GM12878 (cell line): Measurements from ENCODE around the gene GOLGA5. TPM values are rescaled to one million over a fixed set of nuclear protein-coding genes. Genes with fewer than 3 reads are reported as not detected.

ENCODE experiments used
- RBBP5 ChIP-seq: fragments of 200-600 bp; sonication (generic); conservative IDR thresholded peaks from 2 replicates; pipeline ENCODE4 v1.6.1; 2016
- polyA plus RNA-seq, 11 experiments: library from polyadenylated mRNA; depleted of rRNA in 4 of 11; unstranded in 6 of 11; stranded (reverse) in 5 of 11; fragments of >200 nt; fragmentation: Nextera tagmentation in 4 of 11; fragmentation: Illumina TruSeq in 1 of 11; extraction: Ambion mirVana in 4 of 11; extraction: Trizol in 1 of 11; gene quantifications; 1 replicate in 1 of 11; 2 replicates in 10 of 11; pipeline versions ENCODE4 v1.2.1 to v1.2.3, GENCODE V29; 2011 to 2016; ENCODE audit warnings: inconsistent platforms in 2 of 11, missing spikeins in 2 of 11, low read depth in 1 of 11
- total RNA-seq, 4 experiments: library from RNA; depleted of rRNA in 3 of 4; stranded (reverse); fragments of >200 nt in 3 of 4; fragmentation: Illumina TruSeq in 1 of 4; extraction: Trizol in 1 of 4; gene quantifications; 2 replicates each; pipeline versions ENCODE4 v1.2.1 to v1.2.3, GENCODE V29; 2013 to 2021
- TF ChIP-seq, protein P1 (sequence below): fragments of 450-650 bp; IDR thresholded peaks from 2 replicates; pipeline ENCODE4 v1.6.1; 2016; ENCODE audit warnings: mild to moderate bottlenecking
- TF ChIP-seq, protein P2 (sequence below): IDR thresholded peaks from 2 replicates; pipeline ENCODE4 v1.6.1; 2011; ENCODE audit warnings: mild to moderate bottlenecking, low read depth, low read length, moderate library complexity; ENCODE audit not compliant: insufficient replicate concordance
- TF ChIP-seq, protein P3 (sequence below): fragments of 450-650 bp; IDR thresholded peaks from 2 replicates; pipeline ENCODE4 v1.6.1; 2017; ENCODE audit warnings: low read depth, mild to moderate bottlenecking, moderate library complexity
- TF ChIP-seq, protein P4 (sequence below): fragments of 150-350 bp; IDR thresholded peaks from 2 replicates; pipeline ENCODE4 v1.6.1; 2014; ENCODE audit warnings: mild to moderate bottlenecking, low read depth, low read length

The GOLGA5 gene
- total and polyA plus RNA-seq, 10 of the 15 experiments (the other 5 are each of a cell fraction or from before 2014, with no cell fraction given) = 10.9 to 30.1 (median 19.7) TPM

DNA sequence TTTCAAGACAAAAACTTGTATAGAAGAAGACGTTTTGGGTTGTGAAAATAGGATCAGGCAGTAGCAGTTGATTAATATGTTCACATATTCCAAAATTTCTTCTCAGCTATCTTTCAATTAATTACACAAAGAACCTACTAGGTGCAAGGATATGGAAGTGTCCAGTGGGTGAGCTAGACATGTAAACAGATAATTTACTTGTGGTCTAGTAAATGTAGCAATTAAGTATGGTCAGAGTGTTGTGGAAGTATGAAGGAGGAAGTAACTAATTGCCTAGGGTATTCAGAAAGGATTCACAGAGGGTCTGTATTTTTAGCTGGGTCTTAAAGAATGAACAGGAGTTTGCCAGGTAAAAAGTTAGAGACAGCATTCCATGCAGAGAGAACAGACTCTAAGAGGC lies 5.9 kb downstream of the GOLGA5 start (continued):
- TF ChIP-seq, protein P1, sequence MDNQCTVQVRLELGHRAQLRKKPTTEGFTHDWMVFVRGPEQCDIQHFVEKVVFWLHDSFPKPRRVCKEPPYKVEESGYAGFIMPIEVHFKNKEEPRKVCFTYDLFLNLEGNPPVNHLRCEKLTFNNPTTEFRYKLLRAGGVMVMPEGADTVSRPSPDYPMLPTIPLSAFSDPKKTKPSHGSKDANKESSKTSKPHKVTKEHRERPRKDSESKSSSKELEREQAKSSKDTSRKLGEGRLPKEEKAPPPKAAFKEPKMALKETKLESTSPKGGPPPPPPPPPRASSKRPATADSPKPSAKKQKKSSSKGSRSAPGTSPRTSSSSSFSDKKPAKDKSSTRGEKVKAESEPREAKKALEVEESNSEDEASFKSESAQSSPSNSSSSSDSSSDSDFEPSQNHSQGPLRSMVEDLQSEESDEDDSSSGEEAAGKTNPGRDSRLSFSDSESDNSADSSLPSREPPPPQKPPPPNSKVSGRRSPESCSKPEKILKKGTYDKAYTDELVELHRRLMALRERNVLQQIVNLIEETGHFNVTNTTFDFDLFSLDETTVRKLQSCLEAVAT = no peak
- TF ChIP-seq, protein P2, sequence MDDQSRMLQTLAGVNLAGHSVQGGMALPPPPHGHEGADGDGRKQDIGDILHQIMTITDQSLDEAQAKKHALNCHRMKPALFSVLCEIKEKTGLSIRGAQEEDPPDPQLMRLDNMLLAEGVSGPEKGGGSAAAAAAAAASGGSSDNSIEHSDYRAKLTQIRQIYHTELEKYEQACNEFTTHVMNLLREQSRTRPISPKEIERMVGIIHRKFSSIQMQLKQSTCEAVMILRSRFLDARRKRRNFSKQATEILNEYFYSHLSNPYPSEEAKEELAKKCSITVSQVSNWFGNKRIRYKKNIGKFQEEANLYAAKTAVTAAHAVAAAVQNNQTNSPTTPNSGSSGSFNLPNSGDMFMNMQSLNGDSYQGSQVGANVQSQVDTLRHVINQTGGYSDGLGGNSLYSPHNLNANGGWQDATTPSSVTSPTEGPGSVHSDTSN = no peak
- TF ChIP-seq, protein P3, sequence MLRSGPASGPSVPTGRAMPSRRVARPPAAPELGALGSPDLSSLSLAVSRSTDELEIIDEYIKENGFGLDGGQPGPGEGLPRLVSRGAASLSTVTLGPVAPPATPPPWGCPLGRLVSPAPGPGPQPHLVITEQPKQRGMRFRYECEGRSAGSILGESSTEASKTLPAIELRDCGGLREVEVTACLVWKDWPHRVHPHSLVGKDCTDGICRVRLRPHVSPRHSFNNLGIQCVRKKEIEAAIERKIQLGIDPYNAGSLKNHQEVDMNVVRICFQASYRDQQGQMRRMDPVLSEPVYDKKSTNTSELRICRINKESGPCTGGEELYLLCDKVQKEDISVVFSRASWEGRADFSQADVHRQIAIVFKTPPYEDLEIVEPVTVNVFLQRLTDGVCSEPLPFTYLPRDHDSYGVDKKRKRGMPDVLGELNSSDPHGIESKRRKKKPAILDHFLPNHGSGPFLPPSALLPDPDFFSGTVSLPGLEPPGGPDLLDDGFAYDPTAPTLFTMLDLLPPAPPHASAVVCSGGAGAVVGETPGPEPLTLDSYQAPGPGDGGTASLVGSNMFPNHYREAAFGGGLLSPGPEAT = no peak
- TF ChIP-seq RBBP5 = no peak
- TF ChIP-seq, protein P4, sequence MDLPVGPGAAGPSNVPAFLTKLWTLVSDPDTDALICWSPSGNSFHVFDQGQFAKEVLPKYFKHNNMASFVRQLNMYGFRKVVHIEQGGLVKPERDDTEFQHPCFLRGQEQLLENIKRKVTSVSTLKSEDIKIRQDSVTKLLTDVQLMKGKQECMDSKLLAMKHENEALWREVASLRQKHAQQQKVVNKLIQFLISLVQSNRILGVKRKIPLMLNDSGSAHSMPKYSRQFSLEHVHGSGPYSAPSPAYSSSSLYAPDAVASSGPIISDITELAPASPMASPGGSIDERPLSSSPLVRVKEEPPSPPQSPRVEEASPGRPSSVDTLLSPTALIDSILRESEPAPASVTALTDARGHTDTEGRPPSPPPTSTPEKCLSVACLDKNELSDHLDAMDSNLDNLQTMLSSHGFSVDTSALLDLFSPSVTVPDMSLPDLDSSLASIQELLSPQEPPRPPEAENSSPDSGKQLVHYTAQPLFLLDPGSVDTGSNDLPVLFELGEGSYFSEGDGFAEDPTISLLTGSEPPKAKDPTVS = no peak
